Activated T-helper 1 cell treated with anti-CD3 and anti-CD28 coated beads, Interleukin-12 subunit alpha, Interleukin-12 subunit beta, Interleukin-2, Interleukin-4 antibody, amounts not matched to agents 30 ng/mL and 10 ng/mL and 1 ng/mL, durations not matched to agents 14 hours and 24 hours and 36 hours (primary cell): ENCODE results near the gene TANK. TPM values are rescaled to one million over a fixed set of nuclear protein-coding genes. Genes with fewer than 3 reads are reported as not detected.
A peak's percentile ranks its signal among the peaks of the same experiment; 100 is the strongest.
"Not testable (repeated sequence)": the region's sequence is repeated elsewhere in the genome, so short reads cannot be mapped to it uniquely, and the experiment has no call there.

Experiments used
- DNase-seq: peaks from one replicate; pipeline ENCODE4 v3.0.0; 2021; ENCODE audit warnings: low spot score
- H3K27ac Mint-ChIP-seq: one replicate; pipeline ENCODE4 v1.8.0; 2021; ENCODE audit warnings: mild to moderate bottlenecking, mixed read lengths
- H3K27me3 Mint-ChIP-seq: one replicate; pipeline ENCODE4 v1.8.0; 2022; ENCODE audit warnings: mild to moderate bottlenecking, moderate library complexity, mixed read lengths; ENCODE audit not compliant: insufficient read depth
- H3K36me3 Mint-ChIP-seq: one replicate; pipeline ENCODE4 v1.8.0; 2021; ENCODE audit warnings: low read depth, mixed read lengths
- H3K4me1 Mint-ChIP-seq: one replicate; pipeline ENCODE4 v1.8.0; 2021; ENCODE audit warnings: low read depth, mixed read lengths
- H3K4me3 Mint-ChIP-seq: one replicate; pipeline ENCODE4 v1.8.0; 2021; ENCODE audit warnings: mild to moderate bottlenecking, moderate library complexity, mixed read lengths
- H3K9me3 Mint-ChIP-seq: one replicate; pipeline ENCODE4 v1.8.0; 2021; ENCODE audit warnings: mixed read lengths
- intact Hi-C: fragments of 100-400 bp; cut with micrococcal nuclease; formaldehyde crosslinking; loops from one replicate; pipeline ENCODE4 v1.15.1; 2024
- total RNA-seq: library from RNA; stranded (reverse); gene quantifications from 2 replicates; pipeline ENCODE4 v1.2.3, GENCODE V29; 2022

Gene TANK
- total RNA-seq, 1 donor from 2014 or later: 136 TPM

- Mint-ChIP-seq H3K27me3 (no peaks in the 10 kb centered on the region), H3K9me3 (no peaks in the 10 kb centered on the region), H3K4me1 (peaks cover 65% of the 10 kb centered on the region), H3K4me3 (peak overlapping the region; percentile 87), H3K27ac (peak overlapping the region; percentile 96), H3K36me3 (peaks cover 11% of the 10 kb centered on the region)
- intact Hi-C loops: loop anchor here (1.0 to 10.0 kb wide), 9 partner anchors 10 to 1529 kb away; partner anchors contain the start of genes IFIH1, MARCHF7, PSMD14 and TANK
- no peak for DNase-seq
Observed at GRCh38 chr2:161243905-161244304, 83.7 kb downstream of the TANK start.

- intact Hi-C loops: loop anchor here (1.0 to 10.0 kb wide), 9 partner anchors 10 to 1530 kb away; partner anchors contain the start of genes IFIH1, MARCHF7, PSMD14 and TANK
- Mint-ChIP-seq H3K4me3 (peak overlapping the region; percentile 96), H3K27ac (peak overlapping the region; percentile 96), H3K4me1 (peaks cover 65% of the 10 kb centered on the region), H3K36me3 (peaks cover 11% of the 10 kb centered on the region)
- not testable (repeated sequence) for H3K9me3 Mint-ChIP-seq, H3K27me3 Mint-ChIP-seq
- DNase-seq: peak; percentile 71
Observed at GRCh38 chr2:161244387-161245260, 84.4 kb downstream of the TANK start.

GRCh38 chr2:161245261-161245553 lies 85.0 kb downstream of the TANK start:
- Mint-ChIP-seq H3K4me3 (peak overlapping the region; percentile 96), H3K9me3 (no peaks in the 10 kb centered on the region), H3K36me3 (peaks cover 11% of the 10 kb centered on the region), H3K27me3 (no peaks in the 10 kb centered on the region), H3K27ac (peak overlapping the region; percentile 96), H3K4me1 (peaks cover 61% of the 10 kb centered on the region)
- DNase-seq: no peak
- intact Hi-C loops: loop anchor here (2.0 to 10.0 kb wide), 5 partner anchors 22 to 1530 kb away; partner anchors contain the start of genes MARCHF7 and PSMD14

- Mint-ChIP-seq H3K27me3 (no peaks in the 10 kb centered on the region), H3K4me3 (peak overlapping the region; percentile 96), H3K9me3 (no peaks in the 10 kb centered on the region), H3K27ac (peak overlapping the region; percentile 74), H3K36me3 (peaks cover 11% of the 10 kb centered on the region), H3K4me1 (peaks cover 66% of the 10 kb centered on the region)
- intact Hi-C loops: loop anchor here (2.0 to 10.0 kb wide), 5 partner anchors 23 to 1531 kb away; partner anchors contain the start of genes MARCHF7 and PSMD14
- DNase-seq: no peak
Observed at GRCh38 chr2:161245671-161246070, 85.4 kb downstream of the TANK start.

- intact Hi-C loops: loop anchor here (10.0 kb wide), 1 partner anchor 1531 kb away; the partner anchor contains the start of gene MARCHF7
- Mint-ChIP-seq H3K36me3 (peaks cover 11% of the 10 kb centered on the region), H3K27me3 (no peaks in the 10 kb centered on the region), H3K27ac (peak overlapping the region; percentile 26), H3K4me1 (peaks cover 67% of the 10 kb centered on the region), H3K9me3 (no peaks in the 10 kb centered on the region), H3K4me3 (peak overlapping the region; percentile 96)
- DNase-seq: no peak
Observed at GRCh38 chr2:161246281-161246680, 86.1 kb downstream of the TANK start.

GRCh38 chr2:161250864-161251436 lies 90.7 kb downstream of the TANK start:
- H3K9me3 Mint-ChIP-seq: no peaks in the 10 kb centered on the region
- peaks cover 26% of the 10 kb centered on the region for H3K4me1 Mint-ChIP-seq
- H3K36me3 Mint-ChIP-seq: peaks cover 8% of the 10 kb centered on the region
- no peak for DNase-seq
- H3K27ac Mint-ChIP-seq: no peak overlapping the region
- intact Hi-C loops: loop anchor here (1.0 kb wide), 1 partner anchor 22 kb away; no protein-coding TSS in a partner anchor
- no peak overlapping the region for H3K4me3 Mint-ChIP-seq
- no peaks in the 10 kb centered on the region for H3K27me3 Mint-ChIP-seq

- Mint-ChIP-seq H3K9me3 (no peaks in the 10 kb centered on the region), H3K27ac (no peak overlapping the region), H3K4me1 (no peaks in the 10 kb centered on the region), H3K27me3 (peaks cover 6% of the 10 kb centered on the region), H3K36me3 (no peaks in the 10 kb centered on the region), H3K4me3 (no peak overlapping the region)
- intact Hi-C loops: no loop called here
- no peak for DNase-seq
Observed at GRCh38 chr2:161257123-161257952, 97.1 kb downstream of the TANK start.

- no peaks in the 10 kb centered on the region for H3K9me3 Mint-ChIP-seq
- peaks cover 19% of the 10 kb centered on the region for H3K27me3 Mint-ChIP-seq
- intact Hi-C loops: no loop called here
- DNase-seq: no peak
- H3K27ac Mint-ChIP-seq: no peak overlapping the region
- no peaks in the 10 kb centered on the region for H3K4me1 Mint-ChIP-seq
- no peak overlapping the region for H3K4me3 Mint-ChIP-seq
- H3K36me3 Mint-ChIP-seq: no peaks in the 10 kb centered on the region
Observed at GRCh38 chr2:161265874-161266273, 105.6 kb downstream of the TANK start.

- intact Hi-C loops: no loop called here
- Mint-ChIP-seq H3K36me3 (no peaks in the 10 kb centered on the region), H3K27ac (no peak overlapping the region), H3K4me3 (no peak overlapping the region), H3K9me3 (no peaks in the 10 kb centered on the region), H3K27me3 (peaks cover 16% of the 10 kb centered on the region), H3K4me1 (peaks cover 5% of the 10 kb centered on the region)
- DNase-seq: no peak
Observed at GRCh38 chr2:161269111-161269510, 108.9 kb downstream of the TANK start.

GRCh38 chr2:161273038-161273760 lies 113.0 kb downstream of the TANK start:
- no peak overlapping the region for H3K27ac Mint-ChIP-seq
- peaks cover 5% of the 10 kb centered on the region for H3K4me1 Mint-ChIP-seq
- DNase-seq: no peak
- H3K27me3 Mint-ChIP-seq: peaks cover 25% of the 10 kb centered on the region
- intact Hi-C loops: loop anchor here (1.0 to 10.0 kb wide), 8 partner anchors 22 to 852 kb away; partner anchors contain the start of gene TANK
- no peaks in the 10 kb centered on the region for H3K36me3 Mint-ChIP-seq
- H3K9me3 Mint-ChIP-seq: no peaks in the 10 kb centered on the region
- no peak overlapping the region for H3K4me3 Mint-ChIP-seq

- peaks cover 19% of the 10 kb centered on the region for H3K27me3 Mint-ChIP-seq
- DNase-seq, H3K9me3 Mint-ChIP-seq, H3K4me3 Mint-ChIP-seq, H3K4me1 Mint-ChIP-seq, H3K27ac Mint-ChIP-seq, H3K36me3 Mint-ChIP-seq: not testable (repeated sequence)
- intact Hi-C loops: loop anchor here (10.0 kb wide), 2 partner anchors 284 to 846 kb away; no protein-coding TSS in a partner anchor
Observed at GRCh38 chr2:161278564-161279229, 118.5 kb downstream of the TANK start.
